Caki2 (cell line): ENCODE measurements around the gene RBFOX1. TPM values are rescaled to one million over a fixed set of nuclear protein-coding genes. Genes with fewer than 3 reads are reported as not detected.

Source experiments
- DNase-seq: peaks from one replicate; pipeline ENCODE4 v3.0.0-alpha.2; 2015; ENCODE audit warnings: low read depth
- in situ Hi-C: cut with HindIII; loops from 2 replicates; pipeline ENCODE4 v1.10.0; 2016; ENCODE audit warnings: low sequenced_read_pairs, low pct_unique_long_range_greater_than_20kb, mixed read lengths
- total RNA-seq: library from RNA; depleted of rRNA; stranded (reverse); fragments of >200 nt; shearing (Covaris generic); gene quantifications from 2 replicates; pipeline ENCODE4 v1.2.3, GENCODE V29; 2014; ENCODE audit warnings: low replicate concordance

RBFOX1 gene
- total RNA-seq, 1 experiment from 2014 or later = 0.24 TPM

GRCh38 chr16:7437843-7438242 is 105.2 kb downstream of the RBFOX1 start:
- DNase-seq = no peak
- in situ Hi-C loops = no loop called here

- DNase-seq = no peak
- in situ Hi-C loops = no loop called here
These were observed 106.0 kb downstream of the RBFOX1 start for GRCh38 chr16:7438601-7439000.

GRCh38 chr16:7439518-7439917 is 106.9 kb downstream of the RBFOX1 start:
- in situ Hi-C loops = no loop called here

GRCh38 chr16:7440886-7441400 is 108.3 kb downstream of the RBFOX1 start:
- DNase-seq = peak; percentile 47
- in situ Hi-C loops = no loop called here

More at GRCh38 chr16:7439518-7439917, 106.9 kb downstream of the RBFOX1 start:
- DNase-seq = no peak

- DNase-seq = no peak
- in situ Hi-C loops = no loop called here
These were observed 109.4 kb downstream of the RBFOX1 start for GRCh38 chr16:7442050-7442449.

GRCh38 chr16:7443142-7443541 is 110.5 kb downstream of the RBFOX1 start:
- in situ Hi-C loops = no loop called here
- no peak for DNase-seq

- in situ Hi-C loops = no loop called here
- DNase-seq = no peak
These were observed 111.2 kb downstream of the RBFOX1 start for GRCh38 chr16:7443648-7444365.

- DNase-seq = no peak
- in situ Hi-C loops = no loop called here
These were observed 116.7 kb downstream of the RBFOX1 start for GRCh38 chr16:7449306-7449705.

GRCh38 chr16:7449808-7450207 is 117.2 kb downstream of the RBFOX1 start:
- in situ Hi-C loops = no loop called here
- DNase-seq = no peak

- in situ Hi-C loops = no loop called here
- no peak for DNase-seq
These were observed 117.8 kb downstream of the RBFOX1 start for GRCh38 chr16:7450440-7450839.

GRCh38 chr16:7452090-7452489 is 119.4 kb downstream of the RBFOX1 start:
- in situ Hi-C loops = no loop called here
- no peak for DNase-seq

- no peak for DNase-seq
- in situ Hi-C loops = no loop called here
These were observed 123.6 kb downstream of the RBFOX1 start for GRCh38 chr16:7456211-7456610.

GRCh38 chr16:7458144-7458543 is 125.5 kb downstream of the RBFOX1 start:
- in situ Hi-C loops = no loop called here
- DNase-seq = no peak

- no peak for DNase-seq
- in situ Hi-C loops = no loop called here
These were observed 137.7 kb downstream of the RBFOX1 start for GRCh38 chr16:7470344-7470743.

- in situ Hi-C loops = no loop called here
- DNase-seq = no peak
These were observed 138.6 kb downstream of the RBFOX1 start for GRCh38 chr16:7471268-7471667.

GRCh38 chr16:7482032-7482431 is 149.4 kb downstream of the RBFOX1 start:
- in situ Hi-C loops = no loop called here
- no peak for DNase-seq

GRCh38 chr16:7482596-7483290 is 150.1 kb downstream of the RBFOX1 start:
- in situ Hi-C loops = no loop called here
- no peak for DNase-seq

GRCh38 chr16:7487574-7488323 is 155.1 kb downstream of the RBFOX1 start:
- in situ Hi-C loops = no loop called here
- no peak for DNase-seq

- in situ Hi-C loops = no loop called here
- no peak for DNase-seq
These were observed 159.5 kb downstream of the RBFOX1 start for GRCh38 chr16:7492122-7492521.
